GM21825 (cell line): Measurements from ENCODE around the gene NEDD8.

Experiments
- ATAC-seq: cut with Tn5 transposase; IDR thresholded peaks from one replicate; pipeline ENCODE4 v1.9.1; 2021; ENCODE audit warnings: mild to moderate bottlenecking, moderate library complexity; ENCODE audit not compliant: unreplicated experiment

Gene NEDD8

DNA sequence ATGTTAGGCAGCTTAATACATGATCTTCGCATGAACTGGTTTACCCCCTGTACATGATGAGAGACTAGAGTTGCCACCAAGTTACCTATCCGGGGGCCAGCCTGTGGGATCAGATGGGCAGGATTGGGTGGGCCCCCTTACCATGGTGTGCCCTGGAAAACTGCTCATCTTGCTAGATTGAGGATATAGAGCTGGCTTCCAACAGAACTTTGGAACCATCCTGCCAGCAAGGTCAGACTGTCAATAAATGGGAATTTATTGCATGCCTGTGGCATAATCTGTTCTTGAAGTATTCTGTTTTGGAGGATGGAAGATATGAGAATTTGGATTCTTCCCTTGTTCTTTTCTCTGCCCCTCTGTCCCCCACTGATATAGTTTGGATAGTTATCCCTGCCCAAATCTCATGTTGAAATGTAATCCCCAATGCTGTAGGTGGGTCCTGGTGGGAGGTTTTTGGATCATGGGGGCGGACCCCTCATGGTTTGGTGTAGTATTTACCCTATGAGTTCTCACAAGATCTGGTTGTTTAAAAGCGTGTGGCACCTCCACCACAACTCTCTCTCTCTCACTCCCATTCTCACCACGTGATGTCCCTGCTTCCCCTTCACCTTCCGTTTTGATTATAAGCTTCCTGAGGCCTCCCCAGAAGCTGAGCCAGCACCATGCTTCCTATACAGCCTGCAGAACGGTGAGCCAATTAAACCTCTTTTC lies 33.2 kb downstream of the NEDD8 start:
- ATAC-seq = no peak

DNA sequence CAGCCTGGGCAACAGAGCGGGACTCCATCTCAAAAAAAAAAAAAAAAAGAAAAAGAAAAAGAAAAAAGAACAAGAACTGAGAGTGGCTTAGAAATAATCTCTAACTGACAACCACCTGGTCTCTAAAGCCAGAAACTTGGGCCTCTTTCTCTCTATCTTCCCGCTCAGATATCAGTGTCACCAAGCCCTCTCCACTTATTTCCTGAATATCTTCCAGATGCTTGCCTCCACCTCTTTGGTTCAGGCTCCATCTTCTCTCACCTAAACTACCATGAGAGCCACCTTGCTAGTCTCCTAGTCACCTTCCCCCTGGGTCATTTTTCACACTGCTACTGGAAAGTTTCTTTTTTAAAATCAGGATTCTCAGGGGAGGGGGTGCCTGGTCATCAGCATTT lies 35.1 kb downstream of the NEDD8 start:
- ATAC-seq = no peak

GRCh38 chr14:24196071-24197055 lies 35.8 kb downstream of the NEDD8 start:
- peak; percentile 23 for ATAC-seq

DNA sequence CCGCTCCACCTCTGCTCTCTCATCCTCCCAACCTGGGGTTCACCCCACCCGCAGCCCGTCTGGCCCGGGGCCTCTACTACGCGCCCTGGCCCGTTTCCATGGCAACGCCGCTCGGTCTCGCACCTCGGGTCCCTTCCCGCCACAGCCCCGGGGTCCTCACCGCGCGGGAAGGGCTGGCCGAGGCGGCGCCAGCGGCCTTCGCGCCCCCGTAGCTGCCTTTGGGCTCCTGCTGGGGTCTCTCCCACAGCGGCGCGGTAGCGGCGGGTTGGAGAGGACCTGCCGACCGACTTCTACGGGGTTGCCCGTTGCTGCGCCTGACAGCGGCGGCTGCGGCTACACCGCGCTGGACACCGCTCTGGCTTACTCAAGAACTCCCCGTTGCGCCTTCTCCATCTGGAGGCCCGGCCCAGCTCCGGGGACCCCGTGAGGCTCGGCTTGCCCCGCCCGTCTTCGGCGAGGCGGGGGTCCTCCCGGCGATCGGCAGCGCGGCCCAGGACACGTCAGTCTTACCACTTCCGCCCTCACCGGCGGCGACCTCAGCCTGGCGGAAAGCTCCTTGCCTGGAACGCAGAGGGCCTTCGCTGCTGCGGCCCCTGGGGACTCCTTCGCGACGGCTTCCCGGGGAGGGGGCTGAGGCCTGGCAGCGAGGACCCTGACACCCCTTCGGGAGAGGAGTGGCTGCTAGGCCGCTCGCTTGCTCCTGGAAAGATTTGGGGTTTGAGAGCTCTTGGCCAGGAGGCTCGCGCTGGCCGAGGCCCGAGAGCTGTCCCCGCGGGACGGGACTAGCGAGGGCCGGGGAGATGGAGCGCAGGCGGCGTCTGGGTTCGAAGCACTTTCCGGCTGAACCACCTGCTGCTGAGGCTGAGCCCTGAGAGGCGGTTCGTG lies 36.7 kb downstream of the NEDD8 start, which contains the start of gene TM9SF1:
Gene TM9SF1 (minus strand): TSS at position 256 of the 885 bp plus-strand sequence. CDS start 422 bp downstream, outside the sequence.
- ATAC-seq = peak; percentile 74

- no peak for ATAC-seq
Measured at GRCh38 chr14:24194873-24195185, 37.3 kb downstream of the NEDD8 start.

GRCh38 chr14:24194186-24194872 lies 37.8 kb downstream of the NEDD8 start:
- no peak for ATAC-seq

DNA sequence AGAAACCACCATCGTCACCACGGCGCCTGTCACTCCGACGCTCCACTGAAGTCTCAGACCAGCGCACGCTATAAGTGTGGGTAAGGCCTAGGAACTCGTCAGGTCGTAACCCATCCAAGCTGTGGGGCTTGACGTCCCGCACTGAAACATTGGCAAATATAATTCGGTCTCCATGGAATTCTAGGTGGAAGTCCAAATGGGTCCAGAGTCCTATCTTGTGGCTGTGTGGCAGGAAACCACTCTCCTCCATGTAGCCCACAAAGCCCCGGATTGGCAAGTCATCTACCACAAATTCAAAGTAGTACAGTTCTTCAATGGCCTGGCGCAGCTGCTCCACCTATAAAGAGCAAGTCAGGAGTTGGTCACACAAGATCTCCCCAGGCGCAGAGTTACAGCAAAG lies 39.2 kb downstream of the NEDD8 start:
- ATAC-seq = no peak

DNA sequence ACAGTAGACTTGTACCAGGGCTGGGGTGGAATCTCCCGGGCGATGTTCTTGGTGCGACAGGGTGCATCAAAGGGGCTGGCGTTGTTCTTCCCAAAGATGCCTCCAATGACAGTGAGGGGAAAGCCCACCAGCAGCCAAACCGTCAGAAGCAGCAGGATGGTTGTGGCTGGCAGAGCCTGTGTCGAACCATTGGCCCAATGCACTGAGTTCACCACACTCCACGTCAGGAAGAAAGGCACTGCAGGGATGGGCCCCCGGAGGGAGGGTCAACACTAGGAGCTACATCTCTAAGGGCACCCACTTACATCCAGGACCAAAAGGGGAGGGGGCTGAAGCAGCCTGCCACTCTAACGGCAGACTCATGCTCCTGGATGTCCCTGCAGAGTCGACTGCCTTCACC lies 41.8 kb downstream of the NEDD8 start:
- ATAC-seq = no peak

DNA sequence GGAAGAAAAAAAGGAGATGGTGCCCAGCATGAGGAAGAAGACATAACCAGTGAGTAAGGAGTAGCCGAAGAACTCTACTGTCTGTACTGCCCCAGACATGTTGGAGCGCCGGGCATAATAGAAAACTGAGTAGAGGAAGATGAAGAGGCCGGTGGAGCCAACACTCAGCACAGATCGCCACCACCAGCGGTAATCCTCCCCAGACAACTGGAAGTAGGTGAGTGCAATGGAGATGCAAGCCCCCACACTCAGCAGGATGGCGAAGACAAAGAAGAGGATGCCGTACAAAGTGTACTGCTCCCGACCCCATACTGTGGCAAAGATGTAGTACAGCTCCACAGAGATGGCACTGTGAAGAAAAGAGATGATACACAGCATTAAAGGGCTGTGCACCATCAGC lies 42.7 kb downstream of the NEDD8 start:
- ATAC-seq = no peak

- ATAC-seq = no peak
Measured at GRCh38 chr14:24189059-24189375, 43.1 kb downstream of the NEDD8 start.

DNA sequence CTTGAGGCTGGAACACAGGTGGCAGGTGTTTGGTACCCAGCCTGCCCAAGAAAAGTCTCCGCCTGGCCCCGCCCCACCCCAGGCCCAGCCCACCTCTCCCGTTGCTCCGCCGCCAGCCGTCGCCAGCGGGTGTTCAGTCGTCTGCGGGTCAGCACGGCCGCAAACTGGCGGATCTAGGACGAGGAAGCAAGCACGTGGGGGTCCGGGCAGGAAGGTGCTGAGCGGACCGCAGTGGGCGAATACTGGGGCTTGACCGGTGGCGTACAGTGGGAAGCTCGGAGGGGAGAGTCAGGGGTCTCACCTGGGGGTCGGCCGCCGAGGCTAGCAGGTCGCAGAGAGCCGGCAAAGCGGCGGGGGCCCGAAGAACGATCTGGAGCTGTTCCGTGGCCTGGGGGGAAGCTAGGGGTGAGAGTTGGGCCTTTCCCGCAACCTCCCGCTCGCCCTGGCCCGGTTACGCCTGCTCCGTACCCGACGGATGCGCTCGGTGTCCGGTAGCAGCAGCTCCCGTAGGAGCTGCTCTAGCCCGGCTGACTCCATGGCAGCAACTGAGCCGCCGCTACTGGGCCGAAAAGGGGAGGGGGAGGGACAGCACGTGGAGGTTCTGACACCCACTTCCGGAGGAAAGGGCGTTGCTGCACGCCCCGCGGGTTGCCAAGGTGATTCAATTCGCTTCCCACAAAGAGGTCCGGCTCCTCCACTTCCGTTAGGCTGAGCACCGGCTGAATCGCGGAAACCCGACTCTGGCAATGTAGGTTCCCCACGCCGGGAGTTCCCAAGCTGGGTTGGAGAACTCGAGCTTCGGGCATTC lies 43.7 kb downstream of the NEDD8 start, which contains the start of gene IPO4:
Gene IPO4 (minus strand): TSS at position 566 of the 808 bp plus-strand sequence. CDS start 29 bp downstream, at position 537.
- ATAC-seq = peak; percentile 85

DNA sequence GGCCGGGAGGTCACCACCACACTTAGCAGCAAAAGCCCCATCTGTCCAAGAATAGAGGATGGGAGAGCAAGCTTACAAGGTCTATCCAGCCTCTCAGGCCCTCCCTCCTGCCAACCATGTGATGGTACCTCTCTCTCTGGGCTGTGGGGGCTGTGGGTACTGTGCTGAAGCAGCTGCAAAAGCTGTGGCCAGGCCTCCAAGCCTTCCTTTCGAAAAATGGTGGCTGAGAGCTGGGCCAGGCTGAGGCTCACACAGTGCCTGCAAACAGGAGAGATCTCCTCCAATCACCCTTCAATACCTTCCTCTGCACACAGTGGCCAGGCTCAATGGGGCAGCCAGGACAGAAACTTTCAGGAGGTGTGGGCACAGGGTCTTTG lies 44.6 kb downstream of the NEDD8 start:
- ATAC-seq = no peak

DNA sequence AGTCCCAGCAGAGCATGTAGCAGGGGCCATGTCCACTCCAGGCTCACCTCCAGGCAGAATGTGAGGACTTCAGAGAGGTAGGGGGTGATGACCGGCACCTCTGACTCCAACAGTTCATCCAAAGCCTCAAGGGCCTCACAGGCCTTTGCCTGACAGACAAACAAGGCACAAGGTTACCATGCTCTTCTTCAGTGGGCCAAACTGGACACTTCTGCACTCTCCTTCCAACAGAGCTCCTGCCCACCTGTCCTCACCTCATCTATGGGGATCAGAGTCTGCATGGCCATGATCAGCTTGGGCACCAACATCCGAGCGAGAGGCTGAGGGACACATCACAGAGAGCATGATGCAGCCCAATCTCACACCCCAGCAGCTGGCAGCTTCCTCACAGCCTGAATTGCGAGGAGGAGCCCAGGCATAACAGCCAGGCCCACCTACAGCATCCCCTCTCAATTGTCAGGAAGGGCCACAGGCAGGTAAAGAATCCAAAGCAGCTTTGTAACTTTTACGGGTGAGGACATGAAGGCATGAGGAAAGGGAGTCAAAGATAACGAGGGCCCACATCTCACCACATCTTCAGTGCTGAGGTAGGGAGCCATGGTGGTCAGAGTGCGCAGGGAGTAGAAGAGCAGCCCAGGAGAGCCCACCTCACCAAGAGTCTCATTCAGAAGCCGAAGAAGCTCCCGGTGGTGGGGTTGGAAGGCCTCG lies 45.2 kb downstream of the NEDD8 start:
- ATAC-seq = no peak

DNA sequence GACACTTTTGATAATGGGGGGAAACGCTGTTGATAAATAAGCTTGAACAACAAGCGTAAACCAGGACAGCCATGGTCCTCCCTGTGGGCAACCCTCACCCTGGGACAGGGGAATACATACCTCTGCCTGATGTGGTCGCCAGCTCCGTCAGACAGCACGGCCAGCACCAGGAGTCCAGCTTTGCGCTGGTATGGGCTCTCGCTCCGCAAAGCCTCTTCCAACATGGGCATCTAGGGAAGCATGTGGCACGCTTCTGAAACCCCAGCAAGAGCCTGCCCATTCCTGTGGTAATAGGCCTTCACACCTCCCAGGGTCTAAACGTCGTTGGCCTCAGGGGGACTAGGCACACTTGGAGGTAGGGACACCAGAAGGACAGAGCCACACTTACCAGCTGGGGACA lies 46.4 kb downstream of the NEDD8 start:
- no peak for ATAC-seq

DNA sequence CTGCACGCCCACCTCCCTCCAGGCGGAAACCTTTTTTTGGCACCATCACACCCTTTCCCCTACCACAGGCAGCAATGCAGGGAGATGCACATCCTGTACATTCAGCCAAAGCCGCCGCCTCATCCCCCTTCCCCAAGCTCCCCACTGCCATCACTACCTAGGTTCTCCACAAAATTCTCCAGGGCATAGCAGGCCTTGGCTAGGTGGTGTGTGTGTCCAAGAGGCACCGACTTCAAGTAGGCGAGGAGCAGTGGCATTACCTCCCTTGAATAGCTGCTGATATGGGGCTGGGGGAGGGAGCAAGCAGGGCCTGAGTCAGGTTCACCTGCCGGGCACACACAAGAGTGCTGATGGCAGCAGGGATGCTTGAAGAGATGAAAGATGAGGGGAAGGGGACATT lies 47.1 kb downstream of the NEDD8 start:
- ATAC-seq = no peak

DNA sequence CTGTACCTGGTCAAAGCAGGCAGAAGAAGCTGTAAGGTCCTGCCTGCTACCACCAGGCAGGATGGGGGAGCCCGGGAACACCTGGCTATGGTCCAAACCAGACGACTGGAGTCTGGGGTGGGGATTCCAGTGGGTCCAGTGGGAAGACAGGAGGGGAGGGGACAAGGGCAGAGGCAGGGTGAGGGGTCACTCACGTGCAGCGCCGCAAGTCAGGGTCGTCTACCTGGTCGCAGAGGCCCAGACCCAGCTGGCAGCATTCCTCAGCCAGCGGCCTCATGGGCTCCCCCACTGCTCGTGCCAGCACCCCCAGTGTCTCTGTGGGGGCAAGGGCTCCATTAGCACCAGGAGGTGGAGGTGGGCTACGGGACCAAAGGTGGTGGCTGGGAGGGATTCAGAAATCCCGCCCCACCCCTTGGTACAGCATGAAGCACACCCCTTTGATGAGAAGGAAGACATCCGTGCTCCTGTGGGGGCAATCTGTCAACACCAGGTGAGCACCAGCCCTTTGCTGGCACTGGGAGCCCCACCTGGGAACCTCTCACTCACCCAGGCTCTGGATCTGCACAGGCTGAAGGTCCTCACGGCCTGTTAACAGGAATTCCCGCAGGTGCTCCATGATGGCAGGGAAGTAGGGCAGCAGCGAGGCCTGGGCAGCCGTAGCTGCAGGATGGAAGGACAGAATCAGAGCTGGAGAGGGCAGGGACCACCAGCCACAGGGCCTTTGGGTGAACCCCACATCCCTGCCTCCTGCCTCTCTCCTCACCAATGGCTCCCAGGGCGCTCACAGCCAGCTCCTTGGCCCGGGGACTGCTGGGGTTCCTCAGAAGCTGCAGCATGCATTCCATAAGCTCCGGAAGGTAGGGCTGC lies 47.8 kb downstream of the NEDD8 start:
- no peak for ATAC-seq

- ATAC-seq = no peak
Measured at GRCh38 chr14:24183014-24183481, 49.1 kb downstream of the NEDD8 start.
